Endometrium (tissue), 2 donors: ENCODE results near the gene PDE7B.
"Not testable (repeated sequence)": the region's sequence is repeated elsewhere in the genome, so short reads cannot be mapped to it uniquely, and the experiment has no call there.

Experiments used
- FAIRE-seq: peaks from 2 replicates; lab custom pipeline; 2012; peaks lifted over from hg19 to GRCh38; lab: Jason Lieb, UNC
- donor health status: control.
- donor health status: control.

Gene PDE7B

DNA sequence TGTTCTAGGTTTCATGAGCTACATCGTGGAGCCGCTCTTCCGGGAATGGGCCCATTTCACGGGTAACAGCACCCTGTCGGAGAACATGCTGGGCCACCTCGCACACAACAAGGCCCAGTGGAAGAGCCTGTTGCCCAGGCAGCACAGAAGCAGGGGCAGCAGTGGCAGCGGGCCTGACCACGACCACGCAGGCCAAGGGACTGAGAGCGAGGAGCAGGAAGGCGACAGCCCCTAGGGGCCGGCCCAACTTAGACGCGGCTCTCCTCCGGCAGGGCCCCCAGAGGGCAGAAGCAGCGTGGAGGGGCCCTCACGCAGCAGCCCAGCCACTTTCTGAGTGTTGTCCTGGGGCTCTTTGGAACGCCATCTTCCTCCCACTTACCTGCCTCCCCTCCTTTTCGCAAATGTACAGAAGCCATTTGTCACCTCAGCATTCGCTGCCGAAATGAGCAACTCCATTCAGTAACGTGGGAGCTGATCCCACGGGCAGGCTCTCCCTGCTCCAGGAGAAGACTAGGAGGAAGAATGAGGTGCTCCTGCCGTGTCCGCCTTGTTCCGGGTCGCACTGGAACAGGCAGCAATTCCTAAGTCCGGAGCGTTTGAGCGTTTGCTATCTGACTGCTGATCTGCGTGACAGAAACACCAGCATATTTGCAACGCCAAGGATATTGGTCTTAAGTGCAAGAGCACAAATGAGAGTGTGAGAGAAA lies 340.3 kb downstream of the PDE7B start:
- FAIRE-seq: no peak

DNA sequence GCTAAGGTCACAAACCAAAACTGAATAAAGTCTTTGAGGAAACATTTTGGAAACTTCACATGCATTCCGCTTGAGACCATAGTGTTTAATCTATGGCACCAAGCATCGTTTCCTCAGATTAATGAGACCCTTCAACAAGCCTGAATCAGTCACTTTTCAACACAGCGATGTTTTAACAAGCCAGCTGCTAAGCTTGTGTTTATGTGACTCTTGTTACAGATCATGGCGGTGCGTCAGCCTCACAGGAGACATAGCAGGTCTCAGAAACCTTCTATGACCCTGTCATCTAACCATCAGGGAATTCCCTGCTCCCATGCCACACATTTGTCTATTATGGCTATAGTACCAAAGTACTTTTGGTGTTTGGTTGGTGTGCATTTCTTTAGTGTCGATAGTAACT lies 341.4 kb downstream of the PDE7B start:
- no peak for FAIRE-seq

DNA sequence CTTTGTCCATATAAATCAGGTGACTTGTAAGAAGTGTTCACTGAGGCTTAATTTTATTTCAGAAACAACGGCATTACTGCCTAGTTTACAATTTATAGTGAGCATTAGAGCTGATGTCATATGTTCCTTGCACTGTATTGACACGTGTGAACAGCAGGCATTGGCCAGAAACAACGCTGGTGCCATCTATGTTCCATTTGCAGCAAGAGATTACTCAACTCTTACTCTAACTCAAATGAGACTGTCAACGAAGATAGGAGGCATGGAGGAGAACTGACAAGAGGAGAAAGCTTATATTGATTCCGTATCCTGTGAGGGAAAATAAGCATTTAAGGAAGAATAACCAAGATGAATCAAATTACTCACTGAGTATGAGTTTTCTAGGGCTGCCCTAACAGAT lies 350.2 kb downstream of the PDE7B start:
- FAIRE-seq: no peak

DNA sequence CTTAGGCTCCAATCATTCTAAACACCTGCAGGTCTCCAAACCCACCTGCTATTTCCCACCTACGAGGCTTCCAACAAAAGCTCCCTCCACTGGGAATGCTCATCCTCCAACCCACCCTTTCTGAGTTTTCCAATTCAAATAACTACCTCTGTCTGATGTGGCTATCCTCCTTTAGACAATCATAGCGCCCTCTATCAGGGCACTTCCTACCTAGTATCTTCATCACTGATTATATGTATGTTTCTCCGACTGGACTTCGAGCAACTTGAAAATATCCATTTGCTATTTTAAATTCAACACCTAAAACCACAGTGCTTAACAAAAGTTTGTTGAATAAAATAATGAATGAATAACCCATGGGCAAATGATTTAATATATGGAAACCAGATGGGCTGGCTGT lies 357.3 kb downstream of the PDE7B start:
- FAIRE-seq: no peak

DNA sequence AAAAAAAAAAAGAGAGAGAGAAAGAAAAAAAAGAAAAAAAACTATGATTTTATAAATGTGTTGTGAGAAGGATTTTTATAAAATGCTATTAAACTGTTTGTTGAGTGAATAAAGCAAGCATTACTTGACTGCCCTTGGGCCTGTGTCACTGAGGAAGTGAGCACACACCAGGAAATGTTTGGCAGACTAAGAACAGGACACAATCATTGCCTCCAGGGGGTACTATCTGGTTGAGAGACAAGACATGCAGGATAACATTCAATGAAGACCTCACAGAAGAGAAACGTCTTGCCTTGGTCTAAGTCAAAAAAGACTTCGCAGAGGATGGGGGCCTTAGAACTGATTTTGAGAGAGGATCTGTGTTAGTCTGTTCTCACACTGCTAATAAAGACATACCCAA lies 358.0 kb downstream of the PDE7B start:
- no peak for FAIRE-seq

DNA sequence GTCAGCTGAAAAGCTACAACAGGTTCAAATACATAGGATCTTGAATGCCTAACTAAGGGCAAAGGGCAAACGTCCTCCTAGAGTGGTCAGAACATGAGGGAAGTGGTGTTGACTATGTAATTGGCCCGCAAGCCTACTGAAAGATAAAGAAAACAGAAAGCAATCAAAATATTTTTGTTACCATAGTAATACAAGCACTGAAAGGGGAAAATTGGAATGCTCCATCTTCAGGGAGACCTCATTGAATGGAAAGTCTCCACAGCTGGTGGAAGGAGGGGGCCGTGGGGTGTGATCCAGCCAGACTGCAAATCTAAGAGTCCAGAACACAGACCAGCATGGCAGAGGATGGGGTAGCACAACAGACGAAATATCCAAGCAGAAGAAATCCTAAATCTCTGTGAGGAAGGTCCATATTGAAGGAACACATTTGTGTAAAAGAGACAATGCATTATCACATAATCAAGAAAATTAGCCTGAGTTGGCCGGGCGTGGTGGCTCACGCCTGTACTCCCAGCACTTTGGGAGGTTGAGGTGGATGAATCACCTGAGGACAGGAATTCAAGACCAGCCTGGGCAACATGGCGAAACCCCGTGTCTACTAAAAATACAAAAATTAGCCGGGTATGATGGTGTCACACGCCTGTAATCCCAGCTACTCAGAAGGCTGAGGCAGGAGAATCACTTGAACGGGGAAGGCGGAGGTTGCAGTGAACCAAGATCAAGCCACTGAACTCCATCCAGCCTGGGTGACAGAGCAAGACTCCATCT lies 359.1 kb downstream of the PDE7B start:
- FAIRE-seq: no peak

DNA sequence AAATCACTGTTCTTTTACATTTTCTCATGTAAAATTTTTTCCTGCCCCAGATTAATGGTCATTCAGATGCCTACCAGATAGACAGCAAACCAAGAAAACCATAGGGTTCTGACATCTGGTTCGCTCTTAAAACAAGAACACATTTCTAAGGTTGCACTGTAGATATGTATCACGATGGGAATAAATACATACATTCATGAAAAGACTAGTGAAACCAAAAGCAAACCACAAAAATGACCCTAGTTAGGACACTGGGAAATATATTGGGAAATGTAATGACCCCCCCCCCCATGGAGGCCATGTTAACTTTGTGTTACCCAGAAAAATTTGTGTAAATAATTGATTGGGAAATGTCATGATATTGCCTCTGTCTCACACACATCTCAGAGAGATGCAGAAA lies 361.1 kb downstream of the PDE7B start:
- FAIRE-seq: no peak

DNA sequence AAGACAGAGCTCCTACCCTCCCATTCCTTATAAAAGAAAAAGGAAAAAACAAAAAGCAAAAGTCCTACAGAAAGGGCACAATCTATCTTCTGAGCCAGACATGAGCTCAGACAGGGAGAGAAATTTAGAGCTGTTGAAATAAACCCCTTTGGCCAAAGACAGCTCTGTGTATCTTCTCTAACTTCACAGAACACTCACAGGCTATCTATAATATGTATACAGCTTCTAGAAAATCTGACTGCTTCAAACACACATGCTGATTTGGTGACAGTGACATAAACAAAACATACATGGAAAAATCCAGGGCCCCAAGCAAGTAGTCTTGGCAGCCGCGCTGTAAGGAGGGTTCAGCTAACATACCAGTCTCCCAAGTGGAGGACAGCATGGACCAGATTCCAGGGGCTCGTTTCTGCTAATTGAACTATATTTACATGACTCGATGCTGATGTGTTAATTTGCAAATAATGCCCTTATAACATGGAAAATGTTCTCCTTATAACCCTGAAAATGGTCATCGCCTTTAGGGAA lies 361.6 kb downstream of the PDE7B start:
- FAIRE-seq: no peak

DNA sequence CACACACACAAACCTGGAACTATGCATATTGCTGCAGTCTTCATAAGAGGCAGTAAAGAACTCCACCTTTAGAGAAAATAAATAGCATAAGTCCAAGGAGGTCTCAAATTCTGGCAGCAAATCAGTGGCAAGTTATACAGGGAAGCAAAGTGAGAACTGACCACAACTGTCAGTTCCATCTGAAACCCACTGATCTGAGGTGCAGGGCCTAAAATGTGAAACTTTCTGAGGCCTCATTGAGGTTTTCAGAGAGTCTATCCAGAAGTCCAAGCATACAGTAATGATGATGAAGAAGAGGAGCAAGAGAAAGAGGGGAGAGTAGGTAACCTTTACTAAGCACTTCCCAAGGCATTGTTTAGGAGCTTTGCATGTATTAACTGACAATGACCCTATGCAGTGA lies 362.4 kb downstream of the PDE7B start:
- FAIRE-seq: no peak

DNA sequence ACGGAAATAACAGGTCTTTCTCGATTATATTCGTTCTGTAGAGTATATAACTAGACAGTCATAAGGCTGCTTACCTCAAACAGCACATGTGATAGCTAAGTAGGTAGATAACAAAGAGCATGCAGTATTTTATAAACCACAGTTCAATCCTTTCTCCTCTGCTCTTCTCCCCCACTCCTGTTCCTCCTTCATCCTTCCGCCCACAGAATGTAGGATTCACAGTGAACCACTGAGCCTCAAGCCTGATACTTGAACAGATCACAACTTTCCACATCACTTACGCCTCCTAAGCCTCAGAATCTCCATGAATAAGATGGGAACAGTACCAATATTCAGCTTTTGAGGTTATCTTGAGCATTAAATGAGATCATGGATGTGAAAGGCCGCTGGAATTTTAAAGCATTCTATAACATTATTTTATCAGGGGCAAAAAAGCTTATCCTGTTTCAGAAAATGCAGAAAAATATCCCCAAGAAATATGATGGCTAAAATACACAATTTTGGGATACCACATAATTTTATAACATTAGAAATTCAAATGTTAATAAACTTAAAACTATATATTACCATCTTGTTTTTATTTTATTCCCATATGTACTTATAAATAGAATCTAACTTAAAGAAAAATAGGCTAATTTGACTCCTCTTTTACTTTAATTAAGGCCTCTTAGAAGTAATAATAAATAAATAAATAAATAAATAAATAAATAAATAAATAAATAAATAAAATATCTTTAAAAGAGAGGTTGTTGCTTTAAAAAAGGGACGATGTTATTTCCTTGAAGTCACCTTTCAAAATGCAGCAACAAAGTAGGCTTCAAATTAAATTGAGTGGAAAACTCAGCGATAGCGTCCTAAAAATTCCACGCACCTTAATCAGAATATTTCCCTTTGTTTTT lies 365.3 kb downstream of the PDE7B start:
- FAIRE-seq: no peak

DNA sequence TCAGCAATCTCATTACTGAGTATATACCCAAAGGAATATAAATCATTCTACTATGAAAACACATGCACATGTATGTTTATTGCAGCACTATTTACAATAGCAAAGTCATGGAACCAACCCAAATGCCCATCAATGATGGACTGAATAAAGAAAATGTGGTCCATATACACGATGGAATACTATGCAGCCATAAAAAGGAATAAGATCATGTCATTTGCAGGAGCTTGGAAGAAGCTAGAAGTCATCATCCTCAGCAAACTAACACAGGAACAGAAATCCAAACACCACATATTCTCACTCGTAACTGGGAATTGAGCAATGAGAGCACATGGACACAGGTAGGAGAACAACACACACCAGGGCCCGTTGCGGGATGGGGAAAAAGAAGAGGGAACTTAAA lies 373.5 kb downstream of the PDE7B start:
- not testable (repeated sequence) for FAIRE-seq

DNA sequence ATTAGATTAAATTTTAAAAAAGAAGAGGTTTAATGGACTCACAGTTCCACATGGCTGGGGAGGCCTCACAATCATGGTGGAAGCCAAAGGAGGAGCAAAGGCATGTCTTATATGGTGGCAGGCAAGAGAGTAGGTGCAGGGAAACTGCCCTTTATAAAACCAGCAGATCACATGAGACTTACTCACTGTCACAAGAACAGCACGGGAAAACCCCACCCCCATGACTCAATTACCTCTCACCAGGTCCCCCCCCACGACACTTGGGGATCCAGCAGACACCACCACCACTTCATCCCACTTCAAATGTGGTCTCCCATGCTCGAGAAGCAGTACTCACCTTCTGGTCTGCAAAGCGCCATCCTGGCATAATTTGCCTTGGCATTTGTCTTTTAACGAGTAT lies 374.0 kb downstream of the PDE7B start:
- no peak for FAIRE-seq

DNA sequence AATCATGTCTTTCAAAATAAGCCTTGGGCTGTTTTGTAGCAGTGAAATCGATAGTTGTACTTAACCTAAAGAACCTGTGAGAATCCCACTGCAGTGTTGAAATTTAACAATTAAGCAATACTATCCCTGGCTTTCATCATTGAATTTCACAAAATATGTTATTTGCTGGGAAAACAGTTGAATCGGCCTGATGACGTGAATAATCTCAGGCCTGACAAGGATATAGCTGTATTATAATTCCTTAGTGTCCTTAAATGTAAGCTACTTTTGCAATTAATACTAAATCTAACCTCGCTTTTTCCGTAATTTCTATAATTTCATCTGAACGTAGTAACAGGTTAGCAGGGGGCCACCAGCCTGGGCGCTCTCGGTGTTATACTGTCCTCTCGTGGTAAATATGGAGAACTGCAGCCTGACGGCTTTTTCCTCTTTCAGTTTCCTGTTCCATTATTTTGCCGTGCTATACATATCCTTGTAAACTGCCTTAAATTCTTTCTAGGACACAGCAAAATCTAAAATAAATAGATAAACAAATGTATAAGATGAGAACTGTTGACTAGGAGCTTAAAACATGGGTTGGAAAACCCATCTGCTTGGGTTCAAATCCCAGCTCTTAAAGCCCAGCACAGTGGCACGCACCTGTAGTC lies 374.6 kb downstream of the PDE7B start:
- no peak for FAIRE-seq

DNA sequence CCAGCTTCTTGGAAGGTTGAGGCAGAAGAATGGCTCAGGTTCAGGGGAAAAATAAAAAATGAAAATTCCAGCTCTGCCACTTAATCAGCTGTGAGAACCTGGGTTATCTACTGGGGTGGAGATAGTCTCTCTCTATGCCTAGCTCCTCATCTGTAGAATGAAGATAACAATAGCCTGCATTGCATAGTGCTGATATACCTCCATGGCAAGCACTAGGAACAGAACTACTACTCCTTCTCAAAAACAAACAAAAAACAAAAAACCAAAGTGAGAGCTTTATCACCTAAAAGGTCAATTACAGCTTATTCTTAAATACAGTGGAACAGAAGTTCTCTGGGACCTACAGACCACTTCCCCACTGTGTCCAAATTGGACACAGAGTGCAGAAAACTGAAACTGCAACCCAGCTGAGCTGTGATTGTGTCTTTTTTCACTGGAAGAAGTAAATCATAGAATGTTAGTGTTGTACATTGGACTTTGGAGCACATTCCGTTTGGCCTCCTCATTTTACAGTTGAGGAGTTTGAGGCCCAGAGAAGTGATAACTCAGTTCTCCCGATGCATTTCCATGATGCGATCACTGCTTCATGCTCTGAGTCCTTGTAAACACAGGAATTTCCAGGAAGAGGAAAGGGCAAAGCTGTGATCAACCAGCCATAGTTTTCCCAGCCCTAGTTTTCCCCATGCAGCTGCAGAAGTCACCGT lies 375.3 kb downstream of the PDE7B start:
- FAIRE-seq: no peak

DNA sequence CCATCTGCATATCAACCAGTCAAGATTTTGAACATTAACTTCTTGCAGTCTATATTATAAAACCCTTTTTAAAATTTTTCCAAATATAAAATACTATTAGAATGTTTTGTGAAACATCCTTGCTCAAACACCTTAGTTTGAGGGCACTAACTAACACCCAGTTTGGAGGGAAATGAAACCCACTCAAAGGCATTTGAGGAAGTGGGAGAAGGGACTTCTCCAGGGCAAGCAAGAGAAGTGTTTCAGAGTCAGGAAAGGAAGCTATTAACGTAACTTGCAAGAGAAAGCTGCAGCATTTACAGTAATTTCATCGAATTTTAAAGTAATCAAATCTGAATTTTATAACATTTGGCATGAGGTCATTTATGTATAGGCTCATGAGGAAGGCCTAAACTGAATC lies 377.3 kb downstream of the PDE7B start:
- no peak for FAIRE-seq

DNA sequence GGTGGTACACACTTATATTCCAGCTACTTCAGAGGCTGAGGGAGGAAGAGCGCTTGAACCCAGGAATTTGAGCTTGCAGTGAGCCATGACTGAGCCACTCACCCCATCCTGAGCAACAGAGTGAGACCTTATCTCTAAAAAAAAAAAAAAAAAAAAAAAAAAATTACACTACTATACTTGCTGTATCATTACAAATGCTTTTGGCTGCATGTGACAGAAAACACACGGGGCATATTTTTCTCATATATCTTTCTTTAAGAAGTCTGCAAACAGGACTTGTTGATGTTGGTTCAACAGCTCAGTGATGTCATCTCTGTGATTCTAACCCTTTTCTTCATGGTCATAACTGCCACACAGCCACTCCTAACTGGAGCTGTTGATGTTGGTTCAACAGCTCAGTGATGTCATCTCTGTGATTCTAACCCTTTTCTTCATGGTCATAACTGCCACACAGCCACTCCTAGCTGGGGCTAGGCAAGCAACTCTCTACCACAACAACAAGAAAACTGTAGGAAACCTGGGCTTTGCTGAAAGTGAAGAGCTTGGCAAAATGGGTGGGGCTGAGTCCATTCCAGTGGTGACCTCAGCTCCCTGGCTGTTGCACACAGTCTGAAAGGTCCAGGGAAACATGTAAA lies 378.8 kb downstream of the PDE7B start:
- no peak for FAIRE-seq

DNA sequence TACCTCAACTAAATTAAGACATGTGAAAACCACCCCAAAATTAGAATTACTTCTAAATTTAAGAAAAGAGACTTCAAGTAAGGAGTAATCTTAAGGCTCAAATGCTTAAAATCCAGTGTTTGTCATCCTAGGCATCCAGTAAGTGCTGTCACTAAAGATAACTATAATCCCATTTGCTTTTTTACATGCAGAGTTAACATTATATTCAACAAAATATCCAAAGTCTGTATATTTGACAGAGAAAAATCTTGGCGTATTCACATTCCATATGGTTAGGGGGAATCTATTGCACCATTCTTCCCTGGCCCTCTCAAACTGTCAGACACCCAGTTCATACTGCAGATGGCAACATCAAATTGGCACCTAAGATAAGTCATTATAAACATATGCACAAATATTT lies 381.2 kb downstream of the PDE7B start:
- FAIRE-seq: no peak

DNA sequence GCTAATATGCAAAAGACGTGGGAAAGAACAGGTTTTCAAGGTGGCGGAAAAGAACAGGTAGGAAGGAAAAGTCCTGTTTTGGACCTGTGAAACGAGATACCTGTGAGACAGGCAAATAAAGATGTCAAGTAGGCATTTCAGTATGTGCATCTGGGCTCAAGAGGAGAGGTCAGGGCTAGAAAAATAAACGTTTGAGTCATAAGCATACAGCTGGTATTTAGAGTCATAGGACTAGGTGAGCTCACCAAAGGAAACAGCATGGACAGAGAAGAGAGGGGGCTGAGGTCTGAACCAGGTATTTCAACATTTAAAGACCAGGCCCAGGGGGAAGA lies 383.7 kb downstream of the PDE7B start:
- FAIRE-seq: no peak

DNA sequence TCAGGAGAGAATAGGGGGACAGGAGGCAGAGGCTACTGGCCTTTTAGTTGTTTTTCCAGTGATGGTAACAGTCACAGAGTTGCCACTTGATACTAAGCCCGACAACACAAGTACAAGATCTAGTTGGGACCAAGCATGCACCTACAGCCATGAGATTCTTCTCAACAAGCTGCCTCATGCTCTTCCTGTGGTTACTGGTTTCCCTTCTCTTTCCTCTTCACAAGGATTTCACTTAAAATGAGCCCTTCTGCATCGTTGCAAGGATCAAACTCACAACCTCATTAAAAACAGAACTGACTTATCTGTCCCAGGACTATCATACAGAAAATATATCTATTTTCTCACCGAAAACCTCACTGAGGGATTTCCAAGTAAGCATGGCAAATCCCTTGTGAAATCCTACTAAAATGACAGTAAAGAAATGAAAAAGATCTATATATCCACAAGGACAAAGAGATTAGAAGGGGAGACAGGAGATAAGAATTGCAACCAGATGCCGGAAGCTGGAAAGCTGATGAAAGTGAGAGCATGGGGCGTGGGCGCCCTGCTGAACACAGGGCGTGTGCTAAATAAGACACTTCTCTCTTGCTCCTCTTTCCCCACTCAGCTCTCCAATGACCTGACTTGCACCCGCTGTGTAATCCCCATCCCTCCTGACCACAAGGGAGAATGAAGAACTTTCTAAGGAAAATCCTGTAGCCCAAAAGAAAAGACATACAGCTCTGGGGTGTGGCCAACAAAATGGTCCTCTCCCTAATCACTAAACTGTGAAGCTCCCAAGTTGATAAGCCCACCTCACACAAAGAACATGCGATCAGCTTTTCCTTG lies 385.2 kb downstream of the PDE7B start:
- no peak for FAIRE-seq

DNA sequence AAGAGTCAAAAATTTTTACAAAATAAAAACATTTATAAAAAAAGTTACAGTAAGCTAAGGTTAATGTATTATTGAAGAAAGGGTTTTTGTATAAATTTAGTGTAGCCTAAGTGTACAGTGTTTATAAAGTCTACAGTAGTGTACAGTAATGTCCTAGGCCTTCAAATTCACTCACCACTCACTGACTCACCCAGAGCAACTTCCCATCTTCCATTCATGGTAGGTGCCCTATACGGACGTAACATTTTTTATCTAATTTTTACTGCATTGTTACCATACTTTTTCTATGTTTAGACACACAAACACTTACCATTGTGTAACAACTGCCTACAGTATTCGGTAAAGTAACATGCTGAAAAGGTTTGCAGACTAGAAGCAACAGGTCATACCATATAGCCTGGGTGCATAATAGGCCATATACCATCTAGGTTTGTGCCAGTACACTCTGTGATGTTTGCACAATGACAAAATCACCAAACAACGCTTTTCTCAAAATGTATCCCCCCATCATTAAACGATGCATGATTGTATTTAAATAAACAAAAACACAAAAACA lies 392.6 kb downstream of the PDE7B start:
- FAIRE-seq: no peak
